Endothelial cell of umbilical vein (primary cell): ENCODE results near the gene MTMR4. TPM values are rescaled to one million over a fixed set of nuclear protein-coding genes. Genes with fewer than 3 reads are reported as not detected.

ENCODE experiments used
- BruUV-seq: library from RNA; stranded (reverse); fragments of 400-500 nt; replicated peaks from 2 replicates; lab custom pipeline; 2021; lab: Mats Ljungman, UMichigan
- CTCF ChIA-PET: fragments of 300-600, 350-600 bp; sonication (Branson Sonifier 250); formaldehyde crosslinking; loops from one replicate; lab custom pipeline; 2021; ENCODE audit warnings: antibody characterized with exemption, inconsistent platforms; lab: Charles Lee
- POLR2A ChIA-PET: fragments of 300-600, 350-600 bp; sonication (Branson Sonifier 250); formaldehyde crosslinking; loops from one replicate; lab custom pipeline; 2021; ENCODE audit warnings: antibody characterized with exemption, inconsistent platforms; lab: Charles Lee
- DNase-seq: peaks from one replicate; pipeline ENCODE4 v3.0.0-alpha.2; 2011; ENCODE audit warnings: low read depth, low spot score
- FAIRE-seq: peaks from 2 replicates; lab custom pipeline; 2011; peaks lifted over from hg19 to GRCh38; lab: Jason Lieb, UNC
- H2AFZ ChIP-seq: 2 replicates; pipeline ENCODE4 v1.6.0; 2012; ENCODE audit warnings: low read depth, low read length, control low read depth, inconsistent platforms
- H3K27ac ChIP-seq: 2 replicates; pipeline ENCODE4 v1.5.1; 2011; ENCODE audit warnings: low read depth, mild to moderate bottlenecking, control low read depth, low read length, moderate library complexity; ENCODE audit not compliant: insufficient read depth
- H3K27me3 ChIP-seq, 2 experiments: 2 replicates each; pipeline versions ENCODE4 v1.6.0 to v1.6.1; 2011; ENCODE audit warnings: low read length in 2 of 2, mixed read lengths in 1 of 2; ENCODE audit not compliant: control insufficient read depth in 2 of 2, insufficient read depth in 2 of 2
- H3K36me3 ChIP-seq, 2 experiments: 2 replicates in 1 of 2; 3 replicates in 1 of 2; pipeline ENCODE4 v1.5.1; 2011; ENCODE audit warnings: low read length in 2 of 2, mild to moderate bottlenecking in 1 of 2, moderate library complexity in 1 of 2; ENCODE audit not compliant: control insufficient read depth in 2 of 2, insufficient read depth in 2 of 2; ENCODE audit errors: extremely low read depth in 1 of 2
- H3K4me1 ChIP-seq: 3 replicates; pipeline ENCODE4 v1.5.1; 2011; ENCODE audit warnings: mild to moderate bottlenecking, low read length; ENCODE audit not compliant: control insufficient read depth, insufficient read depth; ENCODE audit errors: extremely low read depth
- H3K4me2 ChIP-seq: 2 replicates; pipeline ENCODE4 v1.6.1; 2011; ENCODE audit warnings: low read length, control low read depth, mixed read lengths; ENCODE audit not compliant: insufficient read depth
- H3K4me3 ChIP-seq, 3 experiments: fragments of 200-600 bp in 1 of 3; sonication (generic), shearing (Covaris generic) in 1 of 3; replicated peaks in 1 of 3; 2 replicates each; pipeline ENCODE4 v1.5.1; 2011 to 2016; ENCODE audit warnings: control low read depth in 3 of 3, low read length in 3 of 3, mild to moderate bottlenecking in 2 of 3, inconsistent platforms in 1 of 3, low read depth in 1 of 3, moderate library complexity in 1 of 3; ENCODE audit not compliant: insufficient read depth in 1 of 3
- H3K79me2 ChIP-seq: 2 replicates; pipeline ENCODE4 v1.6.0; 2012; ENCODE audit warnings: low read length, inconsistent platforms; ENCODE audit not compliant: control insufficient read depth, insufficient read depth
- H3K9ac ChIP-seq: replicated peaks from 2 replicates; pipeline ENCODE3; 2011; ENCODE audit warnings: low read length, control low read depth; ENCODE audit not compliant: insufficient read depth; ENCODE audit errors: extremely low read depth
- H3K9me1 ChIP-seq: replicated peaks from 3 replicates; pipeline ENCODE4 v1.6.0; 2011; ENCODE audit warnings: mild to moderate bottlenecking, low read length; ENCODE audit not compliant: control insufficient read depth, insufficient read depth; ENCODE audit errors: extremely low read depth
- H3K9me3 ChIP-seq: replicated peaks from 2 replicates; pipeline ENCODE4 v1.5.1; 2012; ENCODE audit warnings: low read length, inconsistent platforms; ENCODE audit not compliant: control insufficient read depth, insufficient read depth
- H4K20me1 ChIP-seq: replicated peaks from 2 replicates; pipeline ENCODE3; 2011; ENCODE audit warnings: mild to moderate bottlenecking, low read length; ENCODE audit not compliant: control insufficient read depth, insufficient read depth; ENCODE audit errors: extremely low read depth
- CTCF ChIP-seq, 2 donors: IDR thresholded peaks; 1 replicate in 1 of 2; 2 replicates in 1 of 2; pipeline ENCODE4 v1.5.1; 2011; ENCODE audit warnings: low read length in 2 of 2, mild to moderate bottlenecking in 2 of 2, moderate library complexity in 2 of 2, control low read depth in 1 of 2, inconsistent platforms in 1 of 2, low read depth in 1 of 2; ENCODE audit not compliant: insufficient read depth in 1 of 2; ENCODE audit errors: extremely low read depth in 1 of 2
- MAX ChIP-seq: IDR thresholded peaks from 2 replicates; pipeline ENCODE4 v1.6.1; 2011; ENCODE audit not compliant: insufficient read depth, insufficient read length
- POLR2A ChIP-seq: IDR thresholded peaks from 2 replicates; pipeline ENCODE4 v1.6.1; 2012; ENCODE audit warnings: low read depth, mild to moderate bottlenecking, control low read depth, low read length
- POLR2AphosphoS5 ChIP-seq: IDR thresholded peaks from 2 replicates; pipeline ENCODE4 v1.6.1; 2012; ENCODE audit warnings: low read depth, mild to moderate bottlenecking, control low read depth, low read length, moderate library complexity; ENCODE audit not compliant: insufficient read depth
- dilution Hi-C: fragments of 300-500 bp; cut with MboI; formaldehyde crosslinking; loops from one replicate; pipeline ENCODE4 v1.15.0; 2019; ENCODE audit warnings: low sequenced_read_pairs; ENCODE audit not compliant: extremely low pct_ligation_motif_present
- intact Hi-C: fragments of 100-400 bp; cut with micrococcal nuclease; formaldehyde crosslinking; loops from one replicate; pipeline ENCODE4 v1.10.0; 2022
- polyA plus RNA-seq, 4 experiments: library from polyadenylated mRNA; depleted of rRNA in 3 of 4; stranded (reverse) in 3 of 4; unstranded in 1 of 4; fragments of >200 nt; gene quantifications; 2 replicates each; pipeline versions ENCODE4 v1.2.1 to v1.2.3, GENCODE V29; 2011 to 2012; ENCODE audit warnings: missing spikeins in 1 of 4
- total RNA-seq: library from RNA; stranded (reverse); gene quantifications from 2 replicates; pipeline ENCODE4 v1.2.3, GENCODE V29; 2021

MTMR4 gene
- total and polyA plus RNA-seq, 2 donors (not counting 3 experiments of a cell fraction or from before 2014, with no cell fraction given) = 25.1 to 41.0 TPM

DNA sequence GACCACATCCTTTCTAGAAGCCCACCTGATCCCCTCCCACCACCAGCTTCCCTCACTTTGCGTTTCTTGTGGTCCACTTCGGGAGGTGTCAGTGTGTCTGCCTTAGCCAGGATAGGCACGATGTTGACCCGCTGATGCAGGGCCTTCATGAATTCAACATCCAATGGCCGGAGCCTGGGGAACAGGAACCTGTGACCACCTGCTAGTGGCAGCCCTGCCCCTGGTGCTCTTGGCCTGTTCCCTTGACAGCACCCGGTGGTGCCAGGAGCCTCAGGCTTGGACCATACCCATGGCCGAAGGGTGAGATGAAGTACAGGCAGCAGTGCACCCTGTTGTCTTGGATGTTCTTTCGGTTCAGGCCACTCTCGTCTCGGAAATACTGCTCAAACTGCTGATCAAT, 7.2 kb upstream of the MTMR4 start:
- H3K4me3 ChIP-seq = no peak overlapping the region
- no peaks in the 10 kb centered on the region for H3K9me1 ChIP-seq
- H4K20me1 ChIP-seq = no peaks in the 10 kb centered on the region
- no TSS peak for BruUV-seq
- no peak for TF ChIP-seq POLR2AphosphoS5
- no peak for TF ChIP-seq MAX
- no peak for TF ChIP-seq CTCF (IDR thresholded peaks at IDR 0.05; ENCODE audit: extremely low read depth in 1 of 2, insufficient read depth in 1 of 2, low read depth in 1 of 2, low read length in 2 of 2)
- ChIA-PET CTCF (interaction anchor here (1.8 kb wide), 1 partner anchor 15 kb away, joined by 5 read pairs; no protein-coding TSS in a partner anchor), POLR2A (no interaction called here)
- H3K27me3 ChIP-seq = no peaks in the 10 kb centered on the region
- dilution Hi-C loops = no loop called here
- FAIRE-seq (no peak), DNase-seq (no peak)
- H3K9me3 ChIP-seq = no peaks in the 10 kb centered on the region
- H3K79me2 ChIP-seq = no peaks in the 10 kb centered on the region
- no peak overlapping the region for H2AFZ ChIP-seq
- no peak overlapping the region for H3K9ac ChIP-seq
- H3K4me1 ChIP-seq = peaks cover 20% of the 10 kb centered on the region
- H3K27ac ChIP-seq = no peak overlapping the region
- H3K36me3 ChIP-seq = no peaks in the 10 kb centered on the region
- H3K4me2 ChIP-seq = no peak overlapping the region
- intact Hi-C loops = loop anchor here (10.0 kb wide), 1 partner anchor 1437 kb away; the partner anchor contains the start of gene AKAP1

- Histone ChIP-seq H3K36me3 (no peaks in the 10 kb centered on the region), H3K27ac (no peak overlapping the region)
These were observed 6.5 kb upstream of the MTMR4 start for GRCh38 chr17:58520843-58521430.

More at GRCh38 chr17:58520843-58521430, 6.5 kb upstream of the MTMR4 start:
- intact Hi-C loops = loop anchor here (10.0 kb wide), 1 partner anchor 1436 kb away; the partner anchor contains the start of gene AKAP1
- Histone ChIP-seq H3K9ac (no peak overlapping the region), H3K9me3 (no peaks in the 10 kb centered on the region), H2AFZ (no peak overlapping the region), H3K4me2 (no peak overlapping the region), H3K9me1 (no peaks in the 10 kb centered on the region), H3K4me3 (no peak overlapping the region), H3K27me3 (no peaks in the 10 kb centered on the region), H3K4me1 (peaks cover 20% of the 10 kb centered on the region), H4K20me1 (no peaks in the 10 kb centered on the region), H3K79me2 (no peaks in the 10 kb centered on the region)
- no TSS peak for BruUV-seq
- FAIRE-seq (peak; percentile 87), DNase-seq (no peak)
- POLR2A ChIA-PET = interaction anchor here (0.6 kb wide), 1 partner anchor 110 kb away, joined by 4 read pairs; no protein-coding TSS in a partner anchor
- CTCF ChIA-PET = interaction anchor here (0.6 to 3.9 kb wide), 18 partner anchors 8 to 483 kb away, joined by 3 to 88 read pairs (median 4); no protein-coding TSS in a partner anchor
- TF ChIP-seq CTCF (IDR thresholded peaks at IDR 0.05; ENCODE audit: extremely low read depth in 1 of 2, insufficient read depth in 1 of 2, low read depth in 1 of 2, low read length in 2 of 2) = peak; percentile 36 to 47
- no peak for TF ChIP-seq POLR2A
- dilution Hi-C loops = no loop called here
